Tibial artery (tissue), 4 donors: Measurements from ENCODE around the gene TMEM204.

Experiments
- DNase-seq, 2 donors: peaks; one replicate each; pipeline ENCODE4 v3.0.0-alpha.2; 2019
- H3K27ac ChIP-seq, 2 donors: fragments of 200-600 bp; sonication (generic) in 1 of 2; 1 replicate in 1 of 2; 2 replicates in 1 of 2; pipeline ENCODE4 v1.5.1; 2018 to 2019; ENCODE audit warnings: mild to moderate bottlenecking in 1 of 2
- H3K27me3 ChIP-seq, 2 donors: fragments of 200-600 bp; sonication (generic) in 1 of 2; one replicate each; pipeline versions ENCODE4 v1.5.1 to v1.6.0; 2016 to 2019
- H3K36me3 ChIP-seq, 3 donors: fragments of 200-600 bp; sonication (generic) in 2 of 3; one replicate each; pipeline ENCODE4 v1.5.1; 2016 to 2019; ENCODE audit warnings: mild to moderate bottlenecking in 2 of 3
- H3K4me1 ChIP-seq, 4 donors: fragments of 200-600 bp; sonication (generic) in 2 of 4; 1 replicate in 3 of 4; 2 replicates in 1 of 4; pipeline ENCODE4 v1.5.1; 2016 to 2019
- H3K4me3 ChIP-seq, 2 donors: fragments of 200-600 bp; sonication (generic) in 1 of 2; 1 replicate in 1 of 2; 2 replicates in 1 of 2; pipeline ENCODE4 v1.5.1; 2018 to 2019; ENCODE audit warnings: mild to moderate bottlenecking in 2 of 2
- H3K9me3 ChIP-seq, 3 donors: fragments of 200-600 bp; sonication (generic) in 1 of 3; one replicate each; pipeline ENCODE4 v1.5.1; 2016 to 2019
- CTCF ChIP-seq, 2 experiments: fragments of 200-600 bp in 1 of 2; fragments of 450-650 bp in 1 of 2; IDR thresholded peaks; one replicate each; pipeline ENCODE4 v1.5.1; 2017 to 2019; ENCODE audit warnings: antibody characterized with exemption in 2 of 2, mild to moderate bottlenecking in 1 of 2, moderate library complexity in 1 of 2
- intact Hi-C: fragments of 100-400 bp; cut with DNase I; formaldehyde crosslinking; loops from one replicate; pipeline ENCODE4 v1.15.0; 2023; ENCODE audit warnings: low total_unique reads

Gene TMEM204

GRCh38 chr16:1493746-1494094, 39.7 kb upstream of the TMEM204 start:
- peak overlapping the region; percentile 85 to 86 for H3K27ac ChIP-seq
- peaks cover 19 to 43% (median 35%) of the 10 kb centered on the region in 3 donors for H3K36me3 ChIP-seq
- no peaks in the 10 kb centered on the region for H3K9me3 ChIP-seq
- peaks cover 0 to 31% (median 17%) of the 10 kb centered on the region in 4 donors for H3K4me1 ChIP-seq
- H3K27me3 ChIP-seq = no peaks in the 10 kb centered on the region
- intact Hi-C loops = loop anchor here (5.0 kb wide), 1 partner anchor 119 kb away; the partner anchor contains the start of genes CRAMP1 and IFT140
- no peak for DNase-seq
- H3K4me3 ChIP-seq = peak overlapping the region; percentile 79 to 81
- no peak for TF ChIP-seq CTCF (IDR thresholded peaks at IDR 0.05)

- H3K36me3 ChIP-seq = peaks cover 23 to 48% (median 39%) of the 10 kb centered on the region in 3 donors
- H3K4me3 ChIP-seq = peak overlapping the region; percentile 79 to 81
- H3K9me3 ChIP-seq = no peaks in the 10 kb centered on the region
- H3K4me1 ChIP-seq = peaks cover 0 to 31% (median 17%) of the 10 kb centered on the region in 4 donors
- peak; percentile 54 to 81 for DNase-seq
- TF ChIP-seq CTCF (IDR thresholded peaks at IDR 0.05) = peak; percentile 60
- intact Hi-C loops = loop anchor here (5.0 kb wide), 1 partner anchor 118 kb away; the partner anchor contains the start of genes CRAMP1 and IFT140
- H3K27me3 ChIP-seq = no peaks in the 10 kb centered on the region
- peak overlapping the region; percentile 6 to 86 for H3K27ac ChIP-seq
Observed at GRCh38 chr16:1494129-1494640, 39.3 kb upstream of the TMEM204 start.

- Histone ChIP-seq H3K36me3 (peaks cover 29 to 53% (median 45%) of the 10 kb centered on the region in 3 donors), H3K27ac (peak overlapping the region in 1 of 2 donors; percentile 6), H3K4me1 (peaks cover 0 to 31% (median 17%) of the 10 kb centered on the region in 4 donors), H3K9me3 (no peaks in the 10 kb centered on the region), H3K4me3 (peak overlapping the region; percentile 79 to 81), H3K27me3 (no peaks in the 10 kb centered on the region)
- intact Hi-C loops = loop anchor here (5.0 kb wide), 1 partner anchor 118 kb away; the partner anchor contains the start of genes CRAMP1 and IFT140
- no peak for TF ChIP-seq CTCF (IDR thresholded peaks at IDR 0.05)
- no peak for DNase-seq
Observed at GRCh38 chr16:1494711-1495110, 38.8 kb upstream of the TMEM204 start.

GRCh38 chr16:1495211-1495888, 38.1 kb upstream of the TMEM204 start:
- peaks cover 0 to 31% (median 17%) of the 10 kb centered on the region in 4 donors for H3K4me1 ChIP-seq
- H3K36me3 ChIP-seq = peaks cover 35 to 59% (median 51%) of the 10 kb centered on the region in 3 donors
- no peak overlapping the region for H3K4me3 ChIP-seq
- no peak for TF ChIP-seq CTCF (IDR thresholded peaks at IDR 0.05)
- intact Hi-C loops = no loop called here
- no peaks in the 10 kb centered on the region for H3K9me3 ChIP-seq
- no peak for DNase-seq
- H3K27me3 ChIP-seq = no peaks in the 10 kb centered on the region
- H3K27ac ChIP-seq = no peak overlapping the region

- Histone ChIP-seq H3K27me3 (no peaks in the 10 kb centered on the region), H3K9me3 (no peaks in the 10 kb centered on the region), H3K36me3 (peaks cover 40 to 64% (median 56%) of the 10 kb centered on the region in 3 donors), H3K27ac (no peak overlapping the region), H3K4me3 (no peak overlapping the region), H3K4me1 (peaks cover 0 to 31% (median 17%) of the 10 kb centered on the region in 4 donors)
- DNase-seq = no peak
- TF ChIP-seq CTCF (IDR thresholded peaks at IDR 0.05) = no peak
- intact Hi-C loops = no loop called here
Observed at GRCh38 chr16:1495889-1496262, 37.6 kb upstream of the TMEM204 start.
